ENCODE measurements around the gene COL4A2.

COL4A2 gene

DNA sequence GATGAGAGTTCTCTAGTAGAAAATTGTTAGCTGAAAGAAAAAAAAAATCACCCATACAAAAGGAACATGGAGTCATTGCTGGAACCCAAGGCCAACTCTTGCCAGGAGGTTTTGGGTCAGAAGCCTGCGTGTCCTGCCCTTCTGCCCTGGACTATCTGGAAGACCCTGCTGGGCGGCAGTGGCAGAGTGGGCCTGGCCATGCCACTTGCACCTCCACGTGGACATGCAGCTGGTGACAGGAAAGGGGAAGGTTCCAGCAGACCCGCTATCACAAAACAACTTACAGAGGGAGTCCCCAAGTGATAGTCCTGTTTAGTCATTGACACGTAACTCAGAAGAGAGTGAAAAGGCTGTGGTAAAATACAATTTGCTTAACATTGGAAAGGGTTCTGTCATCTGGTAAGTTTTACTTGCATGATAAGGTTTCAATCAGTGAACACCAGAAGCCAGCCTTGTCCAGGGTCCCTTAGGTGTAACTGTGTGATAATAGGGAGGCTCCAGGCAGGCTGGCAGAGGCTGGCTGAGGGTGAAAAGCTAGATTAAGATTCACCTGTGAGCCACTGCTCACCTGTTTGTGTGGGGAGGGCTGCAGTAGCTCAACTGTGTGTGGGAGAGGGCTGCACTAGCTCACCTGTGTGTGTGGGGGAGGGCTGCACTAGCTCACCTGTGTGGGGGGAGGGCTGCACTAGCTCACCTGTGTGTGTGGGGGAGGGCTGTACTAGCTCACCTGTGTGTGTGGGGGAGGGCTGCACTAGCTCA, 47.8 kb downstream of the COL4A2 start:
- TF ChIP-seq FOXP2 (optimal IDR thresholded peaks at IDR 0.05; ENCODE audit: control extremely low read depth, extremely low read length, insufficient read depth): no peak
- TF ChIP-seq EZH2 (IDR thresholded peaks at IDR 0.05): no peak
- no peak for TF ChIP-seq POLR2AphosphoS5 (IDR thresholded peaks at IDR 0.05; ENCODE audit: borderline replicate concordance, low read depth, low read length)
- Histone ChIP-seq H3K27ac (no peak overlapping the region), H3K9ac (ENCODE audit: insufficient read length) (no peak overlapping the region), H3K9me3 (ENCODE audit: low read depth, low read length) (no peaks in the 10 kb centered on the region), H3K36me3 (ENCODE audit: insufficient read depth, low read length) (peaks cover 6% of the 10 kb centered on the region; the same call in 1 of the 2 replicates), H3K4me3 (no peak overlapping the region)
- no peak for DNase-seq (ENCODE audit: low read depth, low spot score)

DNA sequence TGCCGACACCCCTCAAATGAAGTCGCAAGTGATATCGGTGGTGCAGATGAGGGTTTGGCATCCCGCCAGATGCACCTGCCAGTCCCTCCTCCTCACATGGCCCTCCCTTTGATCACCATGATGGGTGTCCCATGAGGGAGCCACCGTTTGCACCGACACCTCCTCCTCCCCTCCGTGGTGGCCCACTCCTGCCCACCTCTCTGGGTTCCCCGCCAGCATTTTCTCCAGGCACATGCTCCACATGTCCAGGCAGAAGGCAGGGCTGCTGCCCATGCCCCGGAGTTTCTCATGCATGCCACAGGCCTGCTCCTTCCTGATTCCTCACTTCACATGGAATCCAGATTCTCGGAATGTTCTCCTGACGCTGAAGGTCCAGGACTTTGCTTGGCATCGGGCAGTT, 49.3 kb downstream of the COL4A2 start:
- no peak overlapping the region for H3K4me3 ChIP-seq
- H3K36me3 ChIP-seq (ENCODE audit: insufficient read depth, low read length): peaks cover 6% of the 10 kb centered on the region; the same call in 1 of the 2 replicates
- H3K9me3 ChIP-seq (ENCODE audit: low read depth, low read length): no peaks in the 10 kb centered on the region
- no peak overlapping the region for H3K27ac ChIP-seq
- no peak overlapping the region for H3K9ac ChIP-seq (ENCODE audit: insufficient read length)
- DNase-seq (ENCODE audit: low read depth, low spot score): no peak
- TF ChIP-seq EZH2 (IDR thresholded peaks at IDR 0.05) (no peak), POLR2AphosphoS5 (IDR thresholded peaks at IDR 0.05; ENCODE audit: borderline replicate concordance, low read depth, low read length) (no peak), FOXP2 (optimal IDR thresholded peaks at IDR 0.05; ENCODE audit: control extremely low read depth, extremely low read length, insufficient read depth) (no peak)

- Histone ChIP-seq H3K4me3 (no peak overlapping the region), H3K36me3 (ENCODE audit: insufficient read depth, low read length) (peaks cover 6% of the 10 kb centered on the region; the same call in 1 of the 2 replicates), H3K9ac (ENCODE audit: insufficient read length) (no peak overlapping the region), H3K9me3 (ENCODE audit: low read depth, low read length) (no peaks in the 10 kb centered on the region), H3K27ac (no peak overlapping the region)
- no peak for DNase-seq (ENCODE audit: low read depth, low spot score)
- TF ChIP-seq EZH2 (IDR thresholded peaks at IDR 0.05) (no peak), POLR2AphosphoS5 (IDR thresholded peaks at IDR 0.05; ENCODE audit: borderline replicate concordance, low read depth, low read length) (no peak), FOXP2 (optimal IDR thresholded peaks at IDR 0.05; ENCODE audit: control extremely low read depth, extremely low read length, insufficient read depth) (no peak)
Observed at GRCh38 chr13:110358381-110358780, 51.3 kb downstream of the COL4A2 start.

DNA sequence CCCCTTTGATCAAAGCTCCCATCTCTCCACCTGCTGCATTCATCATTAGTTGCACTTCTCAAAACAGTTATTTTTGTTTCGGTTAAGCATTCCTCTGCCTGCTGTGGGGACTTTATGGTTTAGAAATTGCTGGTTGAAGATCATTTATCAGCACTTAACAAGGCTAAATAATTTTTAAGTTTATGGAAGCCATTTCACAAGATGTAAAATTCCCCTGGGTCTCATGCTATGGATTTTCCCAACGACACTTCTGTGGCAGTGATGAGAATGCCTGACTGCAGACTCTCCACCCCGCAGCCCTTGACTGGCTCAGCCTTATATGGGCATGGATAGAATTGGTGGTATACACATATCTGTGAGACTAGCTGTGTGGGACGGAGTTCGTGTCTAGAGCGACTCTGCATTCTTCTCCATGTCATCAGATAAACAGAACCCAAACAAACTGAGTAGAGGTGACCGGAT, 52.8 kb downstream of the COL4A2 start:
- peaks cover 6% of the 10 kb centered on the region; the same call in 1 of the 2 replicates for H3K36me3 ChIP-seq (ENCODE audit: insufficient read depth, low read length)

DNA sequence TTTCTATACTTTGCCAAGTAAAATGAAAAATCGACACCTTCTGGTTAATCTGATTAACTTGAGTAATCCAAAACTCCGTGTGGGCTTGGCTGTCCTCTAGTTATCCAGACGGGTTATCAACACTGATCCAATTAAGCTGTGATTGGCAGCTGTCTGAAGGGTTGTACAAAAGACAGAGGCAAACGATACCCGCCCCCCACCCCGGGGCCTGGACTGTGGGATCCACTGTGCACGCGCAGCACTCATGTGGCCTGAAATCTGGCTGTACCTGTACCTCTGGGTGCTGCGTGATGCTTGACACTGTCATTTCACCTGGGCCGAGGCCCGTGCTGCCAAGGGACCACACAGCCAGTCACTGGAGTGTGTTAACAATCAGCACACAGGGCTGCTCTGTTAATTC, 53.5 kb downstream of the COL4A2 start:
- no peak overlapping the region for H3K4me3 ChIP-seq
- no peak overlapping the region for H3K27ac ChIP-seq
- TF ChIP-seq EZH2 (IDR thresholded peaks at IDR 0.05): no peak
- no peak for TF ChIP-seq FOXP2 (optimal IDR thresholded peaks at IDR 0.05; ENCODE audit: control extremely low read depth, extremely low read length, insufficient read depth)
- no peak for TF ChIP-seq POLR2AphosphoS5 (IDR thresholded peaks at IDR 0.05; ENCODE audit: borderline replicate concordance, low read depth, low read length)

More for the DNA sequence above, 52.8 kb downstream of the COL4A2 start:
- no peak for DNase-seq (ENCODE audit: low read depth, low spot score)
- no peak overlapping the region for H3K9ac ChIP-seq (ENCODE audit: insufficient read length)
- H3K4me3 ChIP-seq: no peak overlapping the region
- no peaks in the 10 kb centered on the region for H3K9me3 ChIP-seq (ENCODE audit: low read depth, low read length)
- H3K27ac ChIP-seq: no peak overlapping the region
- no peak for TF ChIP-seq POLR2AphosphoS5 (IDR thresholded peaks at IDR 0.05; ENCODE audit: borderline replicate concordance, low read depth, low read length)
- TF ChIP-seq EZH2 (IDR thresholded peaks at IDR 0.05): no peak
- no peak for TF ChIP-seq FOXP2 (optimal IDR thresholded peaks at IDR 0.05; ENCODE audit: control extremely low read depth, extremely low read length, insufficient read depth)

DNA sequence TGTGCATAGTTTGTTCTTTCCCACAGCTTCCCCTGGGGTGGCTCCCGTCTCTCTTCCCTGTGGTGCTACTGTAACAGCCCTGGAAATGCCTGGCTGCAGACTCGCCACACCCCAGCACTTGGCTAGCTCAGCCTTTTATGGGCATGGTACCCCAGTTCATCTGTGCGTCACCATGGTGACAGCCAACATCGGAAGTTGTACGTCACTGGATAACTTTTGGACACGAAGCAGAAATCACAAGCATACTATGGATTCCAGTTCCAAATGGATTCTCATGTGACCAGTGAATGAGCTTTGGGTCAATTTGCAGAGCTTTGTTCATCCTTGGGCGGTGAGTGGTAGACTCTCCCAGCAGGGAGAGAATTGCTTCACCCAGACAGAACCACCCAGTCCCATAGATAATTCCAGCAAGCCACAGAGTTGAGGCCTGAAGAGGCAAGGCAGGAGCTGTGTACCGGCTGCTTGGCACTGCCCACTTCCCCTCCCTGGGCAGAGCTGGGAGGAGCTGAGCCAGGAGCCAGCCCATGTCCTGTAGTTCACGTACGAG, 54.4 kb downstream of the COL4A2 start:
- no peak overlapping the region for H3K27ac ChIP-seq
- DNase-seq (ENCODE audit: low read depth, low spot score): no peak
- H3K9me3 ChIP-seq (ENCODE audit: low read depth, low read length): no peaks in the 10 kb centered on the region
- TF ChIP-seq POLR2AphosphoS5 (IDR thresholded peaks at IDR 0.05; ENCODE audit: borderline replicate concordance, low read depth, low read length) (no peak), EZH2 (IDR thresholded peaks at IDR 0.05) (no peak), FOXP2 (optimal IDR thresholded peaks at IDR 0.05; ENCODE audit: control extremely low read depth, extremely low read length, insufficient read depth) (no peak)
- H3K36me3 ChIP-seq (ENCODE audit: insufficient read depth, low read length): peaks cover 6% of the 10 kb centered on the region; the same call in 1 of the 2 replicates
- H3K4me3 ChIP-seq: no peak overlapping the region
- no peak overlapping the region for H3K9ac ChIP-seq (ENCODE audit: insufficient read length)

More for the DNA sequence above, 53.5 kb downstream of the COL4A2 start:
- DNase-seq (ENCODE audit: low read depth, low spot score): no peak
- Histone ChIP-seq H3K9ac (ENCODE audit: insufficient read length) (no peak overlapping the region), H3K36me3 (ENCODE audit: insufficient read depth, low read length) (peaks cover 6% of the 10 kb centered on the region; the same call in 1 of the 2 replicates), H3K9me3 (ENCODE audit: low read depth, low read length) (no peaks in the 10 kb centered on the region)

DNA sequence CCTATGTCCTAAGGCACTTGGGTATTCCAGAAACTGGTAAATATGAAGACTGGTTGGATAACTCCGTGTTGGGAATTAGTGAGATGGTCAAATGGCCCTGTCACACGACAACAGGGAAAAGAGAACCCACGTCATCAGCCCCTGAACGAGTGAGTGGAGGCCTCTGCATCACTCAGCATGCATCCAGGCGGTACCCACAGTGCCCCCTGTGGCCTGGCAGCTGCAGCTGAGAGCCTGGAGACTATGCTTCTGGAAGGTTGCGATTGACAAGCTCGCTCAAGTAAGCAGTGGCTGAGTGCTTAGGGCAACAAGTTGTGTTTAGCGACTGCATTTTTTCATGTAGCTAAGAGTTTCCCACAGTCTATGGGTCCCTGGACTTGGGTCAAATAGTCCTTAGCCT, 55.9 kb downstream of the COL4A2 start:
- H3K36me3 ChIP-seq (ENCODE audit: insufficient read depth, low read length): peaks cover 6% of the 10 kb centered on the region; the same call in 1 of the 2 replicates
- H3K9ac ChIP-seq (ENCODE audit: insufficient read length): no peak overlapping the region
- DNase-seq (ENCODE audit: low read depth, low spot score): no peak
- no peak overlapping the region for H3K4me3 ChIP-seq
- H3K9me3 ChIP-seq (ENCODE audit: low read depth, low read length): no peaks in the 10 kb centered on the region
- TF ChIP-seq POLR2AphosphoS5 (IDR thresholded peaks at IDR 0.05; ENCODE audit: borderline replicate concordance, low read depth, low read length) (no peak), FOXP2 (optimal IDR thresholded peaks at IDR 0.05; ENCODE audit: control extremely low read depth, extremely low read length, insufficient read depth) (no peak), EZH2 (IDR thresholded peaks at IDR 0.05) (no peak)
- no peak overlapping the region for H3K27ac ChIP-seq

- TF ChIP-seq EZH2 (IDR thresholded peaks at IDR 0.05) (no peak), FOXP2 (optimal IDR thresholded peaks at IDR 0.05; ENCODE audit: control extremely low read depth, extremely low read length, insufficient read depth) (no peak), POLR2AphosphoS5 (IDR thresholded peaks at IDR 0.05; ENCODE audit: borderline replicate concordance, low read depth, low read length) (no peak)
- Histone ChIP-seq H3K27ac (no peak overlapping the region), H3K36me3 (ENCODE audit: insufficient read depth, low read length) (no peaks in the 10 kb centered on the region; the same call in 1 of the 2 replicates), H3K4me3 (no peak overlapping the region), H3K9me3 (ENCODE audit: low read depth, low read length) (no peaks in the 10 kb centered on the region), H3K9ac (ENCODE audit: insufficient read length) (no peak overlapping the region)
- no peak for DNase-seq (ENCODE audit: low read depth, low spot score)
Observed at GRCh38 chr13:110364081-110364480, 57.0 kb downstream of the COL4A2 start.
